ENCODE data around the gene MRPL55.

Gene MRPL55

GRCh38 chr1:228148935-228149405 lies 39.9 kb upstream of the MRPL55 start:
- no peaks in the 10 kb centered on the region for H3K27me3 ChIP-seq
- TF ChIP-seq CTCF (IDR thresholded peaks at IDR 0.05), result no peak
- peak overlapping the region; percentile 54 to 69 for H3K27ac ChIP-seq
- DNase-seq, result no peak
- no peak overlapping the region for H3K4me3 ChIP-seq
- H3K4me1 ChIP-seq, result peaks cover 0 to 46% (median 23%) of the 10 kb centered on the region in 4 donors
- intact Hi-C loops (cut with DNase I; ENCODE audit: low total_unique reads), result no loop called here
- peaks cover 22 to 49% (median 37%) of the 10 kb centered on the region in 3 donors for H3K36me3 ChIP-seq
- H3K9me3 ChIP-seq, result no peaks in the 10 kb centered on the region

GRCh38 chr1:228148196-228148861 lies 39.2 kb upstream of the MRPL55 start:
- intact Hi-C loops (cut with DNase I; ENCODE audit: low total_unique reads), result no loop called here
- H3K4me3 ChIP-seq, result no peak overlapping the region

DNA sequence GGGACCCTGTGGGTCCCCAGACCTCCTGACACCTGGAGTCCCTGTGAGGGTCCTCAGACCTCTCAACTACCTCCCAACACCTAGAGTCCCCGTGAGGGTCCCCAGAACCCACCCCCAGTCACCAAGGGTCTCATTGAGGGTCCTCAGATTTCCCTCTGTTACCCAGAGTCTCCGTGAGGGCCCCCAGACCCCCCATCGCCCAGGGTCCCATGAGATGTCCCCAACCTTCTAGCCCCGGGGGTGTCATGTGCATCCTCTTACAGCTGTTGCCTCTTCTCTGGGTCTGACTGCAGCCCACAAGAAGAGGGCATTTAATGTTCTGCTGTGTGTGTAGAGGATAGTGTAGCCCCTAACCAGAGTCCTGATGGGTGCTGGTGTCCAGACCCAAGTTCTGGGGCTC lies 38.7 kb upstream of the MRPL55 start:
- no peak overlapping the region for H3K4me3 ChIP-seq
- H3K27me3 ChIP-seq, result no peaks in the 10 kb centered on the region
- peaks cover 22 to 49% (median 37%) of the 10 kb centered on the region in 3 donors for H3K36me3 ChIP-seq
- no peaks in the 10 kb centered on the region for H3K9me3 ChIP-seq
- no peak for TF ChIP-seq CTCF (IDR thresholded peaks at IDR 0.05)
- no peak for DNase-seq
- H3K4me1 ChIP-seq, result peaks cover 0 to 58% (median 34%) of the 10 kb centered on the region in 4 donors
- H3K27ac ChIP-seq, result no peak overlapping the region
- intact Hi-C loops (cut with DNase I; ENCODE audit: low total_unique reads), result no loop called here

More at GRCh38 chr1:228148196-228148861, 39.2 kb upstream of the MRPL55 start:
- H3K27ac ChIP-seq, result peak overlapping the region in 1 of 2 donors; percentile 69
- DNase-seq, result peak in 1 of 2 donors; percentile 15
- no peaks in the 10 kb centered on the region for H3K27me3 ChIP-seq
- H3K36me3 ChIP-seq, result peaks cover 22 to 49% (median 37%) of the 10 kb centered on the region in 3 donors
- H3K9me3 ChIP-seq, result no peaks in the 10 kb centered on the region
- peaks cover 0 to 52% (median 28%) of the 10 kb centered on the region in 4 donors for H3K4me1 ChIP-seq
- no peak for TF ChIP-seq CTCF (IDR thresholded peaks at IDR 0.05)

GRCh38 chr1:228147151-228147693 lies 38.1 kb upstream of the MRPL55 start:
- Histone ChIP-seq H3K27ac (no peak overlapping the region), H3K4me3 (no peak overlapping the region), H3K36me3 (peaks cover 22 to 49% (median 37%) of the 10 kb centered on the region in 3 donors), H3K27me3 (no peaks in the 10 kb centered on the region), H3K4me1 (peaks cover 0 to 63% (median 39%) of the 10 kb centered on the region in 4 donors), H3K9me3 (no peaks in the 10 kb centered on the region)
- no peak for TF ChIP-seq CTCF (IDR thresholded peaks at IDR 0.05)
- intact Hi-C loops (cut with DNase I; ENCODE audit: low total_unique reads), result no loop called here
- peak in 1 of 2 donors; percentile 64 for DNase-seq

- no peak for DNase-seq
- Histone ChIP-seq H3K4me1 (peaks cover 0 to 70% (median 46%) of the 10 kb centered on the region in 4 donors), H3K4me3 (no peak overlapping the region), H3K9me3 (no peaks in the 10 kb centered on the region), H3K27me3 (no peaks in the 10 kb centered on the region), H3K27ac (no peak overlapping the region), H3K36me3 (peaks cover 22 to 49% (median 37%) of the 10 kb centered on the region in 3 donors)
- TF ChIP-seq CTCF (IDR thresholded peaks at IDR 0.05), result no peak
- intact Hi-C loops (cut with DNase I; ENCODE audit: low total_unique reads), result no loop called here
These were observed 37.5 kb upstream of the MRPL55 start for GRCh38 chr1:228146417-228147150.
